Measurements from ENCODE around the gene RELB.
"Not testable (repeated sequence)": the region's sequence is repeated elsewhere in the genome, so short reads cannot be mapped to it uniquely, and the experiment has no call there.

RELB gene

DNA sequence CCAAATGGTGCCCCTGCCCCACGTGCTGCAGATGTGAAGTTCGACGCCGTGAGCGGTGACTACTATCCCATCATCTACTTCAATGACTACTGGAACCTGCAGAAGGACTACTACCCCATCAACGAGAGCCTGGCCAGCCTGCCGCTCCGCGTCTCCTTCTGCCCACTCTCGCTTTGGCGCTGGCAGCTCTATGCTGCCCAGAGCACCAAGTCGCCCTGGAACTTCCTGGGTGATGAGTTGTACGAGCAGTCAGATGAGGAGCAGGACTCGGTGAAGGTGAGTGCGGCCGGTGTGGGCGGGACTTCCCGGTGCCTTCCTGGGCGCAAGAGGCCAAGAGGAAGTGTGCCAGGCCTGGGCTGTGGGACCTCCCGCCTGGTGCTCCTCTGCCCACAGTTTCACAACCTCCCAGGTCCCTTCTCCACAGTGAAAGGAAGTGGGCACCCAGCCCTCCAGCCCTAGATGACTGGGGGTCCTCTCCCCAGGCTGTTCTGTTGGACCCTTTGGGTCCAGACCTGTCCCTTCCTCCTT lies 14.1 kb upstream of the RELB start:
- no peak for DNase-seq

DNA sequence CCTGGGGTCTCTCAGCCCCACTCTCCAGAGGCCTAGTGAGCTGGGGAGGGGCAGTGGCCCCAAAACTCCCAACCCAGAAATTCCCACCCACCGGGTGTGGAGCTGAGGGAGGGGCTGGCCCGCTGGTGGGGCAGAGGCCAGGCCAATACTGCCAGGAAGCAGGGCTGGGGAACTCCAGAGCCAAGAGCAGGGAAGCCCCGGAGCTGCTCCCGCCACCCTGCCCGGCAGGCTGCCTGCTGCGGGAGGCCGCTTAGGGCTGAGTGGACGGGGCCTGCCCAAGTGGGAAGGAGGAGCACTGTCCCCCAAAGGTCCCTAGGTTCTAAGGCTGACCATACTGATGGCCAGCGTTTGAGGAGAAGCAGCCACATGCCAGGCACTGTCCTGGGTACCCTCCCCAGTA lies 13.0 kb upstream of the RELB start:
- DNase-seq: no peak

DNA sequence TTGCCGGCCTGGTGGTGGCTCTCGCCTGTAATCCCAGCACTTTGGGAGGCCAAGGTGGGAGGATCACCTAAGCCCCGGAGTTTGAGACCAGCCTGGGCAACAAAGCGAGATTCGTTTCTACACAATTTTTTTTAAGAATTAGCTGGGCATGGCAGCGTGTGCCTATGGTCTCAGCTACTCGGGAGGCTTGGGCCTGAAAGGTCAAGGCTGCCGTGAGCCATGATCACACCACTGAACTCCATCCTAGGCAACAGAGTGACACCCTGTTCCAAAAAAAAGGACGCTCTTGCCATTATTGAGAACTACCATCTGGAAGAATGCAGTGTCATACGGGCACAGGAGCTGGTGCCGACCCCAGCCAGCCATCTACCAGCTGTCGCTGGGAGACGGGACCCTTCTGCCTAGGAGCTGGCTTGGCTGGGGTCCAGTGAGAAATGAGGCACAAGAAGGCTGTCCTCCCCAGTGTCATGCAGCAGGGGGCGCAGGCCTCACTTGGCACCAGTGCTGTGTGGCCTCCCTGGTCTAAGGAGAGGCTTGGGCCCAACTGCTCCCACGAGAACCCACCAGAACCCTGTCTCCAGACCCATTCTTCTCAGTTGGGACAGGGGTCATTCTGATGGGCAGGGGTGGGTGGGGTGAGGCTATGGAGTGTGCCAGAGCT lies 12.2 kb upstream of the RELB start:
- no peak for DNase-seq

DNA sequence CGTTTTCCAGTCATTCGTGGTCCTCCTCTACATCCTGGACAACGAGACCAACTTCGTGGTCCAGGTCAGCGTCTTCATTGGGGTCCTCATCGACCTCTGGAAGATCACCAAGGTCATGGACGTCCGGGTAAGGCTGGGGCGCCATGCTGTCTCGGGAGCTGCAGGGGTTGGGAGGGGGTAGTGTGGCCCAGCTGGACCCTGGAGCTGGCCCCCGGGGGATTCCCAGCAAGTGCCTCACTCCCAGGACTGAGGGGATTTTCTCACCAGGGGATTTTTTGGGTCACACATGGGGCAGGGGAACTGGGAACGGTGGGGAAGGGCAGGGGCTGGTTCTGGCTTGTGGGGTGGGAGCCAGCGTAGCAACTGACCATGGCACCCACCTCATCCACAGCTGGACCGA lies 10.8 kb upstream of the RELB start:
- DNase-seq: no peak

DNA sequence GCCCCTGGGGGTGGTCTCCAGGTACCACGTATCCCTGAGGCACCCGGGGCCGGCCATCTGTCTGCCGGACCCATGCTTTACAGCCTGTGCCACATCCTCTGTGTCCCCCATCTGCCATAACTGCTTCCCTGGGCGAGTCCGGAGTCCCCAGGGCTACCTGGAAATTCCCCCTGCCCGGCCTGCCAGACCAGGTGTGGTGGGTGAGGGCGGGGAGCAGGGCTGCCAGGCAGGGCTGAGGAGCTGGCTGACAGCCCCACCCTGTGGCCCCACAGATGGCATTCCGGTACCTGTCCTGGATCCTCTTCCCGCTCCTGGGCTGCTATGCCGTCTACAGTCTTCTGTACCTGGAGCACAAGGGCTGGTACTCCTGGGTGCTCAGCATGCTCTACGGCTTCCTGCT lies 10.3 kb upstream of the RELB start:
- no peak for DNase-seq

DNA sequence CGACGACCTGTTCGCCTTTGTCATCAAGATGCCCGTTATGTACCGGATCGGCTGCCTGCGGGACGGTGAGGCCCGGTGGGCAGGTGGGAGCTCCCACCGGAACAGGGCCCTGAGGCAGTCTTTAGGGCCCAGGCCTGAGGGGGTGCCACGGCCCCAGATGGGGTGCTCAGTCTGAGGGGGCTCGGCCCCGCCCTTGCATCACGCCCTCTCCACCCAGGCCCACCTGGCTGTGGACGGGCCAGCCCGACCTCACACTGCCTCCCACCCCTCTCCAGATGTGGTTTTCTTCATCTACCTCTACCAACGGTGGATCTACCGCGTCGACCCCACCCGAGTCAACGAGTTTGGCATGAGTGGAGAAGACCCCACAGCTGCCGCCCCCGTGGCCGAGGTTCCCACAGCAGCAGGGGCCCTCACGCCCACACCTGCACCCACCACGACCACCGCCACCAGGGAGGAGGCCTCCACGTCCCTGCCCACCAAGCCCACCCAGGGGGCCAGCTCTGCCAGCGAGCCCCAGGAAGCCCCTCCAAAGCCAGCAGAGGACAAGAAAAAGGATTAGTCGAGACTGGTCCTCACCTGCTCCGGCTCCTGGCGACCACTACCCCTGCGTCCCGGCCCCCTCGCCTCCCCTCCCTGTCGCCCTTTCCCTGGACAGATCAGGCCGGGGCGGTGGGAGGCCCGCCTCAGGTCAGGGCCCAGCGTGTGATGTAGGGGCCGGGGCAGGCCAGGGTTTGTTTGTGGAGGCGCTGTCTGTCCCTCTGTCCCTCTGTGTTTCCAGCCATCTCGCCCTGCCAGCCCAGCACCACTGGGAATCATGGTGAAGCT lies 8.7 kb upstream of the RELB start:
- DNase-seq: no peak

DNA sequence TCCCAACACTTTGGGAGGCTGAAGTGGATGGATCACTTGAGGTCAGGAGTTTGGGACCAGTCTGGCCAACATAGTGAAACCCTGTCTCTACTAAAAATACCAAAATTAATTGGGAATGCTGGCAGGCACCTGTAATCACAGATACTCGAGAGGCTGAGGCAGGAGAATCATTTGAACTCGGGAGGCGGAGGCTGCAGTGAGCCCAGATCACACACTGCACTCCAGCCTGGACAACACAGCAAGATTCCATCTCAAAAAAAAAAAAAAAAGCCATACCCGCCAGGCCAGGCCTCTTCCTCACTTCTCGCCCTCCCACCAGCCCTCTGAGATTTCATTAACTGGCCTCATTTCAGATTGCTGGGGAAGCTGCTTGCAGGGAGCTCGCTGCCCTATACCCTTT lies 7.7 kb upstream of the RELB start:
- no peak for DNase-seq

DNA sequence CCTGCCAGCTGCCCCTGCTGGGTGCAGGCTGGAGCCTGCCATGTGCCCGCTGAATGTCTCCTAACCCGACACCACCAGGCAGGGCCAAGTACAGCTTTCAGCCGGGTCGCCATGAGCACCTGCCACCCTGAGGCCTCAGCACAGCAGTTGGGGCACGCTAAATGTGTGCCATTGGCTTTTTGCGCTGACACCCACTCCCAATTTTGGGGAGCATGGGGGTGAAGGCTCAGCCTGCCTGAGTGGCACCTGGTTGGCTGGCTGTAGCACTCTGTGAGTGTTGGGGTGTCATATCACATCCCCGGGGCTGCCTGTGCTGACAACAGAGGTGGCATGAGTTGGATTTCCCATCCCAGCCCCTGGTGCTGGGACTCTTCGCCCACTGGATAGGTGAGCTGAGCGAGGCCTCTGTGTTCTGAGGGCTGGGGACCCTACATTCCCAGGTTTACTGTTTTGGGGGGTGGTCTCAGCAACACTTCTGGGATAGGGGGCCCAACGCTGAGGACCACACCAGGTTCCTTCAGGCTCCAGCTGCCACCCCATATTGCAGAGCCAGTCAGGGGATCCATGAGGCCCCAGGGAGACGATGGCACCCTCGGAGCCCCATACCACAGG lies 7.2 kb upstream of the RELB start:
- no peak for DNase-seq

DNA sequence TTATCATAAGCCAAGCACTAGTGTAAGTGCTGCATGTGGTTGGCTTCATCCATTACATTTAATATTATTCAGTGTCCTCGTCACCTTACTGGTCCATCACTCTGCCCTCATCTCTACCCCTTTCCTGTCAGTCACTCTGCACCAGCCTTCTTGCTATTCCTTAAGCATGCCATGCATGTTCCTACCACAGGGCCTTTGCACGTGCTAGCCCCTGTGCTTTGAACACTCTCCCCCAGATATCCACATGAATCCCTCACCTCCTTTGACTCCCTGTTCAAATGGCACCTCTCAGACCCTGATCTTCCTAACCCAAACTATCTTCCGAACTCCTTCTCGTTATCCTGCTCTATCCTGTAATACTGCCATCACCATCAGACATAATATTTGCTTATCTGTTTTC lies 3.2 kb upstream of the RELB start:
- no peak for DNase-seq

DNA sequence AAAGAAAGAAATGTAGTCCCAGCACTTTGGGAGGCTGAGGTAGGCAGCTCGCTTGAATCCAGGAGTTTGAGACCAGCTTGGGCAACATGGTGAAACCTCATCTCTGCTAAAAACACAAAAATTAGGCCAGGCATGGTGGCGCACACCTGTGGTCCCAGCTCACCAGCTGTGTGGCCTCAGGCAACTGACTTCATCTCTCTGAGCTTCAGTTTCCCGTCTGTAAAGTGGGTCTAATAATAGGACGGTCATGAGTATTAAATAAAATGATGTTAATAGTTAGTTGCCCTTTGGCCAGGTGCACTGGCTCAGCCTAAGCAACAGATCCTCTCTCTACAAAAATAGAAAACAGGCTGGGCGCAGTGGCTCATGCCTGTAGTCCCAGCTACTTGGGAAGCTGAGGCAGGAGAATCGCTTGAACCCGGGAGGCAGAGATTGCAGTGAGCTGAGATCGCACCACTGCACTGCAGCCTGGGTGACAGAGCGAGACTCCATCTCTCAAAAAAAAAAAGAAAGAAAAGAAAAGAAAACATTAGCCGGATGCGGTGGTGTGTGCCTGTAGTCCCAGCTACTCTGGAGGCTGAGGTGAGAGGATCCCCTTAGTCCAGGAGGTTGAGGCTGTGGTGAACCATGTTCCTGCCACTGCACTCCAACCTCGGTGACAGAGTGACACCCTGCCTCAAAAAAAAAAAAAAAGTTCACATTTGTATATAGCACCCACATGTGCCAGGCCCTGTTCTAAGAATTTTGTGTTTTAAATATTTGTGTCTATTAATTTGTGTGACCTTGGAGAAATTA lies 1.9 kb upstream of the RELB start:
- not testable (repeated sequence) for DNase-seq

DNA sequence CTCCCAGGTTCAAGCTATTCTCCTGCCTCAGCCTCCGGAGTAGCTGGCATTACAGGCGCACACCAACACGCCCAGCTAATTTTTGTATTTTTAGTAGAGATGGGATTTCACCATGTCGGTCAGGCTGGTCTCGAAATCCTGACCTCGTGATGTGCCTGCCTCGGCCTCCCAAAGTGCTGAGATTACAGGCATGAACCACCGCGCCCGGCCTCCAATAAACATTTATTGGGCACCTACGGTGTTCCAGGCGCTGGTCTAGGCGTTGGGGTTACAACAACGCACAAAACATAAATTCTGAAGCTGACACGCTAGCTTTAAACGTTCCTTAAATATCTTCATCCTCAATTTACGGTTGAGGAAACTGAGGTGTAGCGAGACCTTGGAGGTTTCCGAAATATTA lies 599 bp upstream of the RELB start:
- DNase-seq: not testable (repeated sequence)

DNA sequence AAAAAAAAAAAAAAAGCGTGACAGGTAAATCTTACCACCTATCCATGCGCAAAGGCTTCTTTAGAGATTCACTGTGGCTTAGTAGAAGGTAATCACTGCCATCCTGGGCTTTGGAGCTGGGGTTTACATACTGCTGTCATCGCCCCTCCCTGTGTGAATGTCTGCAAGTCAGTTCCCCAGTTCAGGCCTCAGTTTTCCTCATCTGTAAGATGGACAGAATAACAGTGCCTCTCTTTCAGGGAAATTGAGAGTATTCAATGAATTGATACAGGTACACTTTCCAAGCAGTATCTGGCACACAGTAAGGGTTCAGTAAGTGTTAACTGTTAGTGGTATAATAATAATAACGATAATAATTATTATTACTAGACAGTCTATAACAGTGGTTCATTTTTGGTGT lies 2.2 kb downstream of the RELB start:
- DNase-seq: no peak

DNA sequence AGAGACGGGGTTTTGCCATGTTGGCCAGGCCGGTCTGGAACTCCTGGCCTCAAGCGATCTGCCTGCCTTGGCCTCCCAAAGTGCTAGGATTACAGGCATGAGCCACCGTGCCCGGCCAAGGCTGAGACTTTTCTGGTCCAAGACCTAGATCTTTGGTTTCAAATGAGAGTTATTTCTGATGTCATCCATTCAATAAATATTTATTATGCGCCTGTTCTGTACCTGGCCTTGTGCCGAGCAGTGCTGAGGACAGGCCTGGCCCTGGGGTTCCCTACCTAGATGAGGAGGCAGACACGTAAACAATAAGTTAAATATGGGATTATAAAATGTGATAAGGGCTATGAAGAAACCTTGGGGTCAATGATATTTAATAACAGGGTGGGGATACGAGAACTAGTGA lies 4.5 kb downstream of the RELB start:
- no peak for DNase-seq

DNA sequence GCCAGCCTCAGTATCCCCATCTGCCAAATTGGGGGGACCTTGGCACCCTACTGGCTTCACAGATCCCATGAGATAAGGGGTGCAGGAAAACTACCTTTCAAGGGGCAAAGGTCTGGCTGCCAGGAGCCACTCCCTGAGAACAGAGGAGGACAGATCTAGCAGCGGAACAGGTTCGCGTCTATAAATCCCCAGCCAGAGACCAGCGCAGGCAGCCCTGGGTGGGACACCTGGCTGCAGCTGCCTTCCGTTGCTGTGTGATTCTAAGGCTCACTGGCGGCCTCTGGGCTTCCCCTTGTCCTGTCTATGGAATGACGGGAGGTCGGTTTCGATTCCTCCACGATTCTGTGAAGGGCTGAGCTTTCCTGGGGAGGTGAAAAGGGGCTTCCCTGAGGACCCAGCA lies 7.3 kb downstream of the RELB start:
- DNase-seq: no peak

DNA sequence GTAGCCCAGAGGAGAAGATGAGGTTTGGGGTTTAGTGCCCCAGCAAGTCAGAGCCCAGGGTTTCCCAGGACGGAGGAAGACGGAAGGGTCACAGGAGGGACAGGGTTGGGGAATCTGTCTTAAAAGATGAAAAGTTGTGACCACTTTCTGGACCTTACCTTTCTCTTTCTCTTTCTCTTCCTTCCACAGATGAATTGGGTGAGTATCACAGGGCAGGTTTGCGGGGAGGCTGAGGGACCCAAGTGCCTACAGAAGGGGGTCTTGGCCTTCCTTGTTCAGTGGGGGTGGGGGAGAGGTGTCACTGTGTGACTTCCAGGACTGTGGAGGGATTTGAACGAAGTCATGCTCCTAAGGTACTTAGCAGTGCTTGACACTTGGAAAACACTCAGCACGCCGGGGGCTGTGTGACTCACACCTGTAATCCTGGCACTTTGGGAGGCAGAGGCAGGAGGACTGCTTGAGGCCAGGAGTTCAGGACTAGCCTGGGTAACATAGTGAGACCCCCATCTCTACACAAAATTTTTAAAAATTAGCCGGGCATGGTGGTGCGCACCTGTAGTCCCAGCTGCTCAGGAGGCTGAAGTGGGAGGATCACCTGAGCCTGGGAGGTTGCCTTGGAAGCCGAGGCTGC lies 8.5 kb downstream of the RELB start:
- no peak for DNase-seq

DNA sequence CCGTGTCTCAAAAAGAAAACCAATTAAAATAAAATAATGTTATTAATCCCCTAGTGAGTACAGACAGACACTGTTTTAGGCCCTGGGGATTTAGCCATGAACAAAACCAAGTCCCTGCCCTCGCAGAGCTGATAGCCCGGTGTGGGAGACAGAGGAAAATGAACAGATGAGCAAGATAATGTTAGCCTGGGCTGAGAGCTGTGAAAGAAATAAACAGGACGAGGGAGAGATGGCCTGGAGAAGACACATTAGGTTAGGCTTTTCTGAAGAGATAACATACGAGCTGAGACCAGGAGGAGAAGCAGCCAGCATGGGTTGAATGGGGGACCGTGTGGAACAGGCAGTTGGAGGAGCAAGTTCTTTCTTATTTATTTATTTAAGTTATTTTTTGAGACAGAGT lies 9.0 kb downstream of the RELB start:
- no peak for DNase-seq

DNA sequence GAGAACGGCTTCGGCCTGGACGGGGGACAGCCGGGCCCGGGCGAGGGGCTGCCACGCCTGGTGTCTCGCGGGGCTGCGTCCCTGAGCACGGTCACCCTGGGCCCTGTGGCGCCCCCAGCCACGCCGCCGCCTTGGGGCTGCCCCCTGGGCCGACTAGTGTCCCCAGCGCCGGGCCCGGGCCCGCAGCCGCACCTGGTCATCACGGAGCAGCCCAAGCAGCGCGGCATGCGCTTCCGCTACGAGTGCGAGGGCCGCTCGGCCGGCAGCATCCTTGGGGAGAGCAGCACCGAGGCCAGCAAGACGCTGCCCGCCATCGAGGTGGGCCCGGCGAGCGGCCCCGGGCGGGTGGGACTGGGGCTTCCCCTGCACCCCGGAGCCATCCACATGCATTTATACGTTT lies 10.7 kb downstream of the RELB start:
- DNase-seq: no peak

DNA sequence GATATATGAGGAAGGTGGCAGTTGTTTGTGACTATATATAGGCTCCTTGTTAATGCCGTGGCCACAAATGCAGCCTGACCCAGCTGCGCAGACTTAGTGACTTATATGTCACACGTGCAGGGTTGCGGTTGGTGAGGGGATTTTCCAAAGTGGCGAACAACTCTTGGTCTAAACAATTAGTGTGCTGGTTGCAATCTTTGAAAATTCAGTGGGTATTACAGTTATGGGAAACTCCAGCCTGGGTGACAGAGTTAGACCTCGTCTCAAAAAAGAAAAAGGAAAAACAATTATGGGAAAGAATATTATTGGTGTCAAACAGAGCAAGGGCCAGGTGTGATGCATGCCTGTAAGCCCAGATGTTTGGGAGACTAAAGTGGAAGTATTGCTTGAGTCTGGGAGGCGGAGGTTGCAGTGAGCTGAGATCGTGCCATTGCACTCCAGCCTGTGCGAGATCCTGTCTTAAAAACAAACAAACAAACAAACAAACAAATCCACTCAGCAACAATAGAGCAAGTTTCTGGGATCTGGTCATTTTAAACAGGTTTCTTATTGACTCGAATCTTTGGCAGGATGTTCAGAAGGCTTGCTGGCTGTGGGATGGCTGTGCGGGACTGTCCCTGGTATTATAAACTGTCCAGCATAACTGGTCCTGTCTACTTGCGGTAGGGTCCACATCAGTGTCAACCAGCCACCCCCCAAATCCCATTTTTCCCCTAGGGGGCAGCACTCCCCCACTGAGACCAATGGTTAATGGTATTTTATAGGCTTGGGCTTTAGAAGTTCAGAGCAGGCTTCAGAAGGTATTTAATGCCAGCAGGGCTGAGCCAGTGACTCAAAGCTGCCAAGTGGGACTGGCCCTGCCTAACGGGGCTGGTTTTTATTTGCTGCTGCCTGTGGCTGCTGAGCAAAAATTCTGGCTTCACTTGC lies 15.4 kb downstream of the RELB start:
- DNase-seq: no peak

DNA sequence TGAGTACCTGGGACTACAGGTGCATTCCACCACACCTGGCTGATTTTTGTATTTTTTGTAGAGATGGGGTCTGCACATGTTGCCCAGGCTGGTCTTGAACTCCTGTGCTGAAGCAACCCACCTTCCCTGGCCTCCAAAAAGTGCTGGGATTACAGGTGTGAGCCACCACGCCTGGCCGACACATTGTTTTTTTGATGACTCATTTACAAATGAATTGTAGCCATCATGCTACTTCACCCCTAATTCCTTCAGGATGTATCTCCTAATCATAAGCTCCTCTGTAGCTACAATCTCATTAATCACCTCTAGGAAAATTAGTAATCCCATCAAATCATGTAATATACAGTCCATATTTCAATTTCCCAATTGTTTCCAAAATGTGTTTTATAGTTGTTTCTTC lies 17.9 kb downstream of the RELB start:
- DNase-seq: no peak

DNA sequence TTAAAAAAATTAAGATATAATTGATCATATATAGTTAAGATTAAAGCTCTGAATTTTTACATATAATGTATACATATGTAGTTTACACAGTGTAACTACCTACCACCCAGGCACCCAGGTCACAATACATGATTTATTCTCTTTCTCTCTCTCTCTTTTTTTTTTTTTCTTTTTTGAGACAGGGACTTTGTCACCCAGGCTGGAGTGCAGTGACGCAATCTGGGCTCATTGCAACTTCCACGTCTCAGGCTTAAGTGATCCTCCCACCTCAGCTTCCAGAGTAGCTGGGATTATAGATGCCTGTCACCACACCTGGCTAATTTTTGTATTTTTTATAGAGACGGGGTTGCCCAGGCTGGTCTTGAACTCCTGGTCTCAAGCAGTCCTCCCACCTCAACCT lies 18.8 kb downstream of the RELB start:
- DNase-seq: no peak

DNA sequence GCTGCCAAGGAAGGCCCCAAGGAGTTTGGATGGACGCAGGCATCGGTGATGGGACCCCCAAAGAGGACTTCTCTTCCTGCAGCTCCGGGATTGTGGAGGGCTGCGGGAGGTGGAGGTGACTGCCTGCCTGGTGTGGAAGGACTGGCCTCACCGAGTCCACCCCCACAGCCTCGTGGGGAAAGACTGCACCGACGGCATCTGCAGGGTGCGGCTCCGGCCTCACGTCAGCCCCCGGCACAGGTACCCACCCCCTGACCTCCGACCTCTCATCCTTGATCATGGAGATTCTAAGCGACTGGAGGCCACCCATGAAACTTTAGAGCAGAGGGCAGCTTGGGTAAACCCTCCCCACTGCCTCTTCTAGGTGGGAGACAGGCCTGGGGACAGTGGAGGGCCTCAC lies 20.7 kb downstream of the RELB start:
- DNase-seq: no peak

DNA sequence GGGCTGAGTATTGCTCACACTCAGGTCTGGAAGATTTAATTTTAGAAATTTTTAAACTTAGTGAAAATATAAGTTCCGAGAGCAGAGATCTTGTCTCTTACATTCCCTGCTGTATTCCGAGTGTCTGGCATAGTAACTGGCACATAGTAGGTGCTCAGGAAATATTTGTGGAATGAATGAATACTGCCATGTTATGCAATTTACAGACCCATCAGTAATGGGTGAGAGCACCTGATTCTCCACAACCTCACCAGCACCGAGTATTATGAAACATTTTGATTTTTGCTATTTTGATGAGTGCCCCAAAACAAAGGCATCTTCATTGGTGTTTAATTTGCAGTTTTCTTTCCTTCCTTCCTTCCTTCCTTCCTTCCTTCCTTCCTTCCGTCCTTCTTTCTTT lies 21.8 kb downstream of the RELB start:
- no peak for DNase-seq

Measured in GOT3 (cell line).